GM12892 (cell line): Measurements from ENCODE around the gene IRGM.
A peak's percentile ranks its signal among the peaks of the same experiment; 100 is the strongest.
"Not testable (repeated sequence)": the region's sequence is repeated elsewhere in the genome, so short reads cannot be mapped to it uniquely, and the experiment has no call there.

Source experiments
- DNase-seq: peaks from one replicate; pipeline ENCODE4 v3.0.0; 2011; ENCODE audit not compliant: insufficient read length
- FAIRE-seq: peaks from 2 replicates; lab custom pipeline; 2011; peaks lifted over from hg19 to GRCh38; lab: Jason Lieb, UNC
- POLR2A ChIP-seq: IDR thresholded peaks from 2 replicates; pipeline ENCODE4 v1.6.1; 2011; ENCODE audit warnings: low read depth, low read length, control low read depth
- POLR2AphosphoS5 ChIP-seq: IDR thresholded peaks from 2 replicates; pipeline ENCODE4 v1.6.1; 2011; ENCODE audit warnings: low read depth, low read length, control low read depth
- TAF1 ChIP-seq: IDR thresholded peaks from 2 replicates; pipeline ENCODE4 v1.6.1; 2011; ENCODE audit warnings: low read depth, mild to moderate bottlenecking, control low read depth, low read length, borderline replicate concordance

The IRGM gene

GRCh38 chr5:150846654-150847333 lies 473 bp downstream of the IRGM start:
- FAIRE-seq, result peak; percentile 83

DNA sequence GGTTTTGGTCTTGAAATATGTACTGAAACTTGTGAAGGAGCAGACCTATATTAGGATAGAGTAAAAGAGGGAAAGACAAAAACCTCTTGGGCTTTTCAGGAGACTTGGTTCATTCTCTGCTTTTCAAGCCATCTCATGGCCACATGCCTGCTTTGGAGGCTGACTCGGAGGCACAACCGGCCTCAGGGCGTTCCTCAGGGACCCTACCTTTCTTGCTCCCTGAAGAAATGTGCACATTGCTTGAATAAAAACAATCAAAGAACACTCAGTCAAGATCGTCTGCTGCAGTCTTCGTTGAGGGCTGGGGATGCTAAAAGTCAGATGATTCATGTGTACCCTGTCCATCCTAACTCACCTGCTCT lies 994 bp downstream of the IRGM start:
- FAIRE-seq (no peak), DNase-seq (no peak)
- no peak for TF ChIP-seq TAF1

More at GRCh38 chr5:150846654-150847333, 473 bp downstream of the IRGM start:
- DNase-seq, result peak; percentile 22
- TF ChIP-seq POLR2AphosphoS5, result no peak
- TF ChIP-seq TAF1, result no peak
- no peak for TF ChIP-seq POLR2A

DNA sequence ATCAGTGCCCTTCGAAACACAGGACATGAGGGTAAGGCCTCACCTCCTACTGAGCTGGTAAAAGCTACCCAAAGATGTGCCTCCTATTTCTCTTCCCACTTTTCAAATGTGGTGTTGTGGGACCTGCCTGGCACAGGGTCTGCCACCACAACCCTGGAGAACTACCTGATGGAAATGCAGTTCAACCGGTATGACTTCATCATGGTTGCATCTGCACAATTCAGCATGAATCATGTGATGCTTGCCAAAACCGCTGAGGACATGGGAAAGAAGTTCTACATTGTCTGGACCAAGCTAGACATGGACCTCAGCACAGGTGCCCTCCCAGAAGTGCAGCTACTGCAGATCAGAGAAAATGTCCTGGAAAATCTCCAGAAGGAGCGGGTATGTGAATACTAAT lies 1.9 kb downstream of the IRGM start:
- TF ChIP-seq POLR2A, result no peak
- no peak for TF ChIP-seq POLR2AphosphoS5
- TF ChIP-seq TAF1, result no peak
- DNase-seq (no peak), FAIRE-seq (no peak)

- TF ChIP-seq TAF1 (no peak), POLR2A (no peak), POLR2AphosphoS5 (no peak)
- DNase-seq (no peak), FAIRE-seq (no peak)
These were observed 4.7 kb downstream of the IRGM start for GRCh38 chr5:150851039-150851438.

DNA sequence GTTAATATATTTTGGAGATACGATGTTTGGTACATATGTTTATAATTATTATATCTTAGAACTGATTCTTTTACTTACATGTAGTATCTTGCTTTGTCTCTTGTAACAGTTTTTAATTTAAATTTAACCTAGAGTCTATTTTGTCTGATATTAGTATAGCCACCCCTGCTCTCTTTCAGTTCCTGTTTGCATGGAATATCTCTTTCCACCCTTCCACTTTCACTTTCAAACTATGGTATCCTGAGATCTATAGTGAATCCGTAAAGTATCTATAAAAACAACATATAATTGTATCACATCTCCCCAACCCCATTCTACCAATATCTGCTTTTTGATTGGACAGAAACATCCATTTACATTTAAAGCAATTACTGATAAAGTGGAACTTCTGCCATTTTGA lies 7.2 kb downstream of the IRGM start:
- no peak for FAIRE-seq
- TF ChIP-seq POLR2A (no peak), TAF1 (no peak), POLR2AphosphoS5 (no peak)
- no peak for DNase-seq

GRCh38 chr5:150856700-150857099 lies 10.4 kb downstream of the IRGM start:
- DNase-seq, FAIRE-seq: not testable (repeated sequence)

DNA sequence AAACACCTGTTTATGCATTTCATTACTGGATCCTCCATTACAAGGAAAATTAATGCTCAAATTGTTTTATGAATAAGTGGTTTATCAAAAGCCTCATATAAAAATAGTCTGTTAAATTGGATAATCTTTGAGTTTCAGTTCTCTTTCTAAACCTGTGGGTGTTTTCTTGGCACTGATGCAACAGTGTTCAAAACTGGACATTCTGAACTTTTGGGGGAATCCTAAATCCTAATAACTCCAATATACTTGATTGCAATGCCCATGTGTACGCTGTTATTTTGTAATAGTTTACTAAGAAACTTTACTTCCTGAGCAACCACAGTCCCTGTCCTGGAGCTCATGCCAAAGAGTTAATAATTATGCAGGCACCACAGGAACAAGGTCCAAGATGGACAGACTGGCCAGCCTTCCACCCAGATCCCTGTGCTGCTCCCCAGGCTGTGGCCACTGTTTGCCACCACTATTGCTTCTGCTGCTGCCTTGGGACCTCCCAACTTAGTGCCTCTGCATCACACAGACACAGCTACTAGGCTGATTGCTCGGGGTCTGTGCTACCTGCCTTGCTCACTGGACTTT lies 14.0 kb downstream of the IRGM start:
- FAIRE-seq, result no peak
- DNase-seq, result no peak
- TF ChIP-seq POLR2A (no peak), POLR2AphosphoS5 (no peak), TAF1 (no peak)

- TF ChIP-seq POLR2AphosphoS5 (no peak), TAF1 (no peak)
- FAIRE-seq (no peak), DNase-seq (no peak)
These were observed 15.7 kb downstream of the IRGM start for GRCh38 chr5:150862070-150862469.

GRCh38 chr5:150879358-150879757 lies 33.0 kb downstream of the IRGM start:
- TF ChIP-seq TAF1 (no peak), POLR2AphosphoS5 (no peak), POLR2A (no peak)
- DNase-seq, result no peak
- no peak for FAIRE-seq

DNA sequence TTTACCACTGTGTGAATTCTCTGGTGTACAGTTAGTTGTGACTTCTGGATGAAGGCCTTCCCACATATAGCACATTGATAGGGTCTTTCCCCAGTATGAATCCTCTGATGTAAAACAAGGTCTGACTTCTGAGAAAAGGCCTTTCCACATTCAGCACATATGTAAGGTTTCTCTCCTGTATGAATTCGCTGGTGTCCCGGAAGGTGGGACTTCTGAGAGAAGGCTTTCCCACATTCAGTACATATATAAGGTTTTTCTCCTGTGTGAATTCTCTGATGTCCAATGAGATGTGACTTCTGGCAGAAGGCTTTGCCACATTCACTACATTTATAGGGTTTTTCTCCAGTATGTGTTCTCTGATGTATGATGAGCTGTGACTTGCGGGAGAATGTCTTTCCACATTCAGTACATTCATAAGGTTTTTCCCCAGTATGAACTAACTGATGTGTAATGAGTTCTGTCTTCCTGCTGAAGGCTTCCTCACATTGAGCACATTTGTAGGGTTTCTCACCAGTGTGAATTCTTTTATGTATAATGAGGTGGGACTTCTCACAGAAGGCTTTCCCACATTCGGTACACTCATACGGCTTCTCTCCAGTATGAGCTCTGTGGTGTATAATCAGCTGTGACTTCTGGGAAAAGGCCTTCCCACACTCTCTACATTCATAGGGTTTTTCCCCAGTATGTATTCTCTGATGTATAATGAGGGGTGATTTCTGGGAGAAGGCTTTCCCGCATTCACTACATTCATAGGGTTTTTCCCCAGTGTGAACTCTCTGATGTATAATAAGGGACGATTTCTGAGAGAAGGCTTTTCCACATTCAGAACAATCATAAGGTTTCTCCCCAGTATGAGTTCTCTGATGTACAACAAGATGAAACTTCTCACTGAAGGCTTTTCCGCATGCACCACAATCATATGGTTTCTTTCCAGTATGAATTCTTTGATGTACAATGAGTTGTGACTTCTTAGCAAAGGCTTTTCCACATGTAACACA lies 49.4 kb downstream of the IRGM start:
- DNase-seq (no peak), FAIRE-seq (no peak)
- TF ChIP-seq POLR2A, result no peak
- TF ChIP-seq TAF1, result no peak
